Suprapubic skin (tissue), 4 donors: ENCODE measurements around the gene RPL13. TPM values are rescaled to one million over a fixed set of nuclear protein-coding genes. Genes with fewer than 3 reads are reported as not detected.

ENCODE experiments used
- DNase-seq, 2 donors: peaks; one replicate each; pipeline ENCODE4 v3.0.0-alpha.2; 2019; ENCODE audit warnings: low spot score in 2 of 2
- H3K27ac ChIP-seq: fragments of 200-600 bp; sonication (generic); one replicate; pipeline ENCODE4 v1.5.1; 2019
- H3K27me3 ChIP-seq: fragments of 200-600 bp; sonication (generic); one replicate; pipeline ENCODE4 v1.5.1; 2019
- H3K36me3 ChIP-seq: fragments of 200-600 bp; sonication (generic); one replicate; pipeline ENCODE4 v1.5.1; 2019
- H3K4me1 ChIP-seq: fragments of 200-600 bp; sonication (generic); one replicate; pipeline ENCODE4 v1.5.1; 2019
- H3K4me3 ChIP-seq: fragments of 200-600 bp; sonication (generic); one replicate; pipeline ENCODE4 v1.5.1; 2019; ENCODE audit warnings: mild to moderate bottlenecking
- H3K9me3 ChIP-seq: fragments of 200-600 bp; sonication (generic); one replicate; pipeline ENCODE4 v1.5.1; 2019
- EP300 ChIP-seq: sonication (generic); formaldehyde crosslinking; IDR thresholded peaks from one replicate; pipeline ENCODE4 v1.6.1; 2017; ENCODE audit warnings: antibody characterized with exemption
- POLR2A ChIP-seq, 2 donors: fragments of 450-650 bp; IDR thresholded peaks; one replicate each; pipeline ENCODE4 v1.6.1; 2017; ENCODE audit warnings: antibody characterized with exemption in 2 of 2, mild to moderate bottlenecking in 2 of 2, moderate library complexity in 2 of 2
- POLR2AphosphoS5 ChIP-seq, 3 donors: sonication (generic); formaldehyde crosslinking; IDR thresholded peaks; one replicate each; pipeline ENCODE4 v1.6.1; 2017; ENCODE audit warnings: antibody characterized with exemption in 3 of 3
- WGBS: methylation state at CpG from one replicate; pipeline ENCODE4 v1.1.5; 2018; 5-methylcytosine and 5-hydroxymethylcytosine counted together
- total RNA-seq, 4 donors: library from RNA; depleted of rRNA; stranded (reverse); fragments of >200 nt; gene quantifications; one replicate each; pipeline ENCODE4 v1.1.0, GENCODE V29; 2016
- TF ChIP-seq, protein P1 (sequence below), 2 donors: fragments of 200-600 bp in 1 of 2; fragments of 450-650 bp in 1 of 2; sonication (generic) in 1 of 2; IDR thresholded peaks; one replicate each; pipeline ENCODE4 v1.5.1; 2016 to 2019; ENCODE audit warnings: antibody characterized with exemption in 2 of 2, mild to moderate bottlenecking in 1 of 2, moderate library complexity in 1 of 2

Gene RPL13
- total RNA-seq, 4 donors from 2014 or later = 4,033 to 9,308 (median 7,964) TPM

GRCh38 chr16:89547291-89547690 is 13.2 kb upstream of the RPL13 start:
- no peak for TF ChIP-seq POLR2A (IDR thresholded peaks at IDR 0.05)
- no peak overlapping the region for H3K4me3 ChIP-seq
- H3K27ac ChIP-seq = no peak overlapping the region
- no peak for DNase-seq
- H3K4me1 ChIP-seq = no peaks in the 10 kb centered on the region
- no peaks in the 10 kb centered on the region for H3K9me3 ChIP-seq
- H3K36me3 ChIP-seq = peaks cover 80% of the 10 kb centered on the region
- 96% methylated on average over 16 of the region's 17 CpGs for WGBS
- H3K27me3 ChIP-seq = no peaks in the 10 kb centered on the region

DNA sequence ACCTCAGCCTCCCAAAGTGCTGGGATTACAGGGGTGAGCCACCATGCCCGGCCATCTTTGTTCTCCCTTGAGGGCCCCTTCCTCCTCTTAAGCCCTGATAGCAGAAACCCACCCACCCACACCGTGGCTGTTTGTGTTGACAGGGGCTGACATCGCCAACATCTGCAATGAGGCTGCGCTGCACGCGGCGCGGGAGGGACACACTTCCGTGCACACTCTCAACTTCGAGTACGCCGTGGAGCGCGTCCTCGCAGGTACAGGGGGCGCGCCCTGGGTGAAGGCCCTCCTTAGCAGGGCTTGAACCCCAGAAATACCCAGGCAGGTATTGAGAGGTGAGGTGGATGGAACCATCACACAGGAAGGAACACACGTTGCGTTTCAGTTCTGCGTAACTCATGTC is 12.6 kb upstream of the RPL13 start:
- no peak for DNase-seq
- Histone ChIP-seq H3K4me1 (no peaks in the 10 kb centered on the region), H3K4me3 (no peak overlapping the region), H3K9me3 (no peaks in the 10 kb centered on the region), H3K27me3 (no peaks in the 10 kb centered on the region), H3K36me3 (peaks cover 86% of the 10 kb centered on the region), H3K27ac (no peak overlapping the region)
- 97% methylated on average over 16 of the region's 20 CpGs for WGBS
- TF ChIP-seq EP300 (no peak), POLR2A (IDR thresholded peaks at IDR 0.05) (no peak), POLR2AphosphoS5 (IDR thresholded peaks at IDR 0.05) (no peak)
- TF ChIP-seq, protein P1, sequence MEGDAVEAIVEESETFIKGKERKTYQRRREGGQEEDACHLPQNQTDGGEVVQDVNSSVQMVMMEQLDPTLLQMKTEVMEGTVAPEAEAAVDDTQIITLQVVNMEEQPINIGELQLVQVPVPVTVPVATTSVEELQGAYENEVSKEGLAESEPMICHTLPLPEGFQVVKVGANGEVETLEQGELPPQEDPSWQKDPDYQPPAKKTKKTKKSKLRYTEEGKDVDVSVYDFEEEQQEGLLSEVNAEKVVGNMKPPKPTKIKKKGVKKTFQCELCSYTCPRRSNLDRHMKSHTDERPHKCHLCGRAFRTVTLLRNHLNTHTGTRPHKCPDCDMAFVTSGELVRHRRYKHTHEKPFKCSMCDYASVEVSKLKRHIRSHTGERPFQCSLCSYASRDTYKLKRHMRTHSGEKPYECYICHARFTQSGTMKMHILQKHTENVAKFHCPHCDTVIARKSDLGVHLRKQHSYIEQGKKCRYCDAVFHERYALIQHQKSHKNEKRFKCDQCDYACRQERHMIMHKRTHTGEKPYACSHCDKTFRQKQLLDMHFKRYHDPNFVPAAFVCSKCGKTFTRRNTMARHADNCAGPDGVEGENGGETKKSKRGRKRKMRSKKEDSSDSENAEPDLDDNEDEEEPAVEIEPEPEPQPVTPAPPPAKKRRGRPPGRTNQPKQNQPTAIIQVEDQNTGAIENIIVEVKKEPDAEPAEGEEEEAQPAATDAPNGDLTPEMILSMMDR (IDR thresholded peaks at IDR 0.05) = no peak

DNA sequence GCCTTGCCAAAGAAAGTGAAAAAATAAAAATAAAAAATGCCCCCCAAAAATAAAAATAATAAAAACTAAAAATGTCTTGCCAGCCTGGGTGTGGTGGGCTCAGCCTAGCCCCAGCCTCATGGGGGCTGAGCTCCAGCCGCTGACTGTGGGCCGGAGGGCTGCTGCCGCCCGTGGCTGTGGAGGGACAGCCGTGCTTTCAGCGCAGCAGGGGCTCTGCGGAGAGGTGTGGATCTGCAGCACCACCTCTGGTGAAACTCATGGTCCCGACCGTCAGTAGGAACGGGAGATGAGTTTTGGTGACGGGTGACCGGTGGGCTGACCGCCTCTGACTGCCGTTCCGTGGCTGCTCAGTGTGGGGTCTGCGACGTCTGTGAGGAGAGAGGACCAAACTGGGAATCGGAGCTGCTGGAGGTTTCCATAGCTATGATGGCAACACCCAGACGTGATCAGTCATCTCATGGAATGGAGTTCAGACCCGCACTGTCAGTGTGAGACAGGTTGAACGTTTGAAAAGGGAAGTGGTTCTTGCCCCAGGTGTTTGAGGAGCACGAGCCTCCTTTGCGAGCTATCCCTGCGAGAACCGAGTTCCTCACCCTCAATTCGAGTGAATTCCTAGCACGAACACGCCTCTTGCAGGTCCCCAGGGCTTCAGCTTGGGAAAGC is 12.0 kb upstream of the RPL13 start:
- Histone ChIP-seq H3K36me3 (peaks cover 92% of the 10 kb centered on the region), H3K27ac (no peak overlapping the region), H3K4me1 (no peaks in the 10 kb centered on the region), H3K4me3 (no peak overlapping the region), H3K9me3 (no peaks in the 10 kb centered on the region), H3K27me3 (no peaks in the 10 kb centered on the region)
- TF ChIP-seq EP300 (no peak), POLR2A (IDR thresholded peaks at IDR 0.05) (no peak), POLR2AphosphoS5 (IDR thresholded peaks at IDR 0.05) (no peak)
- TF ChIP-seq, protein P1 (IDR thresholded peaks at IDR 0.05) = no peak
- WGBS = 81% methylated on average over 28 of the region's 28 CpGs
- DNase-seq = no peak

GRCh38 chr16:89549007-89549700 is 11.3 kb upstream of the RPL13 start:
- H3K9me3 ChIP-seq = no peaks in the 10 kb centered on the region
- WGBS = 85% methylated on average over 10 of the region's 10 CpGs
- H3K36me3 ChIP-seq = peaks cover 99% of the 10 kb centered on the region
- H3K4me3 ChIP-seq = no peak overlapping the region
- no peaks in the 10 kb centered on the region for H3K4me1 ChIP-seq
- TF ChIP-seq POLR2AphosphoS5 (IDR thresholded peaks at IDR 0.05) = no peak
- TF ChIP-seq EP300 = no peak
- TF ChIP-seq POLR2A (IDR thresholded peaks at IDR 0.05) = no peak
- TF ChIP-seq, protein P1 (IDR thresholded peaks at IDR 0.05) = no peak
- H3K27ac ChIP-seq = no peak overlapping the region
- H3K27me3 ChIP-seq = no peaks in the 10 kb centered on the region
- no peak for DNase-seq

- Histone ChIP-seq H3K27me3 (no peaks in the 10 kb centered on the region), H3K9me3 (no peaks in the 10 kb centered on the region), H3K36me3 (peaks cover 97% of the 10 kb centered on the region), H3K4me1 (no peaks in the 10 kb centered on the region), H3K4me3 (no peak overlapping the region), H3K27ac (no peak overlapping the region)
- TF ChIP-seq POLR2AphosphoS5 (IDR thresholded peaks at IDR 0.05) (no peak), POLR2A (IDR thresholded peaks at IDR 0.05) (no peak), EP300 (no peak)
- TF ChIP-seq, protein P1 (IDR thresholded peaks at IDR 0.05) = no peak
- WGBS = 90% methylated on average over 22 of the region's 22 CpGs
- DNase-seq = no peak
Observed at GRCh38 chr16:89550421-89551007, 10.0 kb upstream of the RPL13 start.
